WERI-Rb-1 (cell line): Measurements from ENCODE around the gene DPM2.

Experiments
- DNase-seq: peaks from one replicate; pipeline ENCODE4 v3.0.0-alpha.2; 2020
- H3K27ac ChIP-seq: fragments of 250-450 bp; sonication (Bioruptor Pico); 2 replicates; pipeline ENCODE4 v1.5.1; 2020; ENCODE audit warnings: mild to moderate bottlenecking, moderate library complexity
- H3K27me3 ChIP-seq: fragments of 250-450 bp; sonication (Bioruptor Pico); 2 replicates; pipeline ENCODE4 v1.5.1; 2021; ENCODE audit warnings: mild to moderate bottlenecking, low read depth, moderate library complexity; ENCODE audit not compliant: insufficient read depth, severe bottlenecking
- H3K36me3 ChIP-seq: fragments of 250-450 bp; sonication (Bioruptor Pico); 2 replicates; pipeline ENCODE4 v1.5.1; 2020; ENCODE audit warnings: mild to moderate bottlenecking, moderate library complexity
- H3K4me3 ChIP-seq: 2 replicates; pipeline ENCODE4 v1.5.1; 2011; ENCODE audit warnings: low read depth, mild to moderate bottlenecking, control low read depth, low read length
- H3K9me3 ChIP-seq: fragments of 250-450 bp; sonication (Bioruptor Pico); 2 replicates; pipeline ENCODE4 v1.5.1; 2021; ENCODE audit warnings: mild to moderate bottlenecking, moderate library complexity; ENCODE audit not compliant: severe bottlenecking
- CTCF ChIP-seq: IDR thresholded peaks from 2 replicates; pipeline ENCODE4 v1.5.1; 2011; ENCODE audit warnings: low read depth, mild to moderate bottlenecking, control low read depth, inconsistent platforms, low read length

Gene DPM2

GRCh38 chr9:127943731-127944144 is 6.1 kb upstream of the DPM2 start:
- H3K9me3 ChIP-seq: no peaks in the 10 kb centered on the region
- H3K27ac ChIP-seq: peak overlapping the region; percentile 15
- DNase-seq: peak; percentile 96
- TF ChIP-seq CTCF: peak; percentile 99
- no peak overlapping the region for H3K4me3 ChIP-seq
- no peaks in the 10 kb centered on the region for H3K27me3 ChIP-seq
- H3K36me3 ChIP-seq: peaks cover 67% of the 10 kb centered on the region

- Histone ChIP-seq H3K36me3 (peaks cover 62% of the 10 kb centered on the region), H3K9me3 (no peaks in the 10 kb centered on the region), H3K27me3 (no peaks in the 10 kb centered on the region), H3K4me3 (no peak overlapping the region), H3K27ac (no peak overlapping the region; the same call in 1 of the 2 replicates)
- DNase-seq: no peak
- TF ChIP-seq CTCF: no peak
These were observed 5.5 kb upstream of the DPM2 start for GRCh38 chr9:127943011-127943662.

GRCh38 chr9:127942216-127943010 is 4.8 kb upstream of the DPM2 start:
- TF ChIP-seq CTCF: peak; percentile 93
- no peaks in the 10 kb centered on the region for H3K9me3 ChIP-seq
- H3K27me3 ChIP-seq: no peaks in the 10 kb centered on the region
- no peak overlapping the region for H3K4me3 ChIP-seq
- peak; percentile 78 for DNase-seq
- H3K27ac ChIP-seq: peak overlapping the region; percentile 8
- H3K36me3 ChIP-seq: peaks cover 55% of the 10 kb centered on the region

- no peak for DNase-seq
- no peaks in the 10 kb centered on the region for H3K27me3 ChIP-seq
- no peak for TF ChIP-seq CTCF
- H3K4me3 ChIP-seq: no peak overlapping the region
- no peaks in the 10 kb centered on the region for H3K9me3 ChIP-seq
- peaks cover 54% of the 10 kb centered on the region for H3K36me3 ChIP-seq
- peak overlapping the region; percentile 8; the same call in 1 of the 2 replicates for H3K27ac ChIP-seq
These were observed 4.2 kb upstream of the DPM2 start for GRCh38 chr9:127941961-127942215.

GRCh38 chr9:127941062-127941960 is 3.7 kb upstream of the DPM2 start:
- no peak for TF ChIP-seq CTCF
- H3K4me3 ChIP-seq: no peak overlapping the region
- no peak overlapping the region; the same call in 1 of the 2 replicates for H3K27ac ChIP-seq
- peaks cover 54% of the 10 kb centered on the region for H3K36me3 ChIP-seq
- no peak for DNase-seq
- H3K27me3 ChIP-seq: no peaks in the 10 kb centered on the region
- no peaks in the 10 kb centered on the region for H3K9me3 ChIP-seq
